Measurements from ENCODE around the gene TTC38. TPM values are rescaled to one million over a fixed set of nuclear protein-coding genes. Genes with fewer than 3 reads are reported as not detected.

TTC38 gene
- total RNA-seq, 2 experiments from 2014 or later: 5.2 to 5.8 TPM

GRCh38 chr22:46320716-46321386 is 53.0 kb downstream of the TTC38 start:
- CTCF ChIA-PET: interaction anchor here (1.5 kb wide), 1 partner anchor 10 kb away, joined by 4 read pairs; no protein-coding TSS in a partner anchor
- H3K9me3 Mint-ChIP-seq (ENCODE audit: low read depth): no peaks in the 10 kb centered on the region
- ATAC-seq (no peak), DNase-seq (no peak)
- H3K27me3 Mint-ChIP-seq: no peaks in the 10 kb centered on the region
- H3K4me3 Mint-ChIP-seq: no peak overlapping the region
- H3K27ac Mint-ChIP-seq: no peak overlapping the region
- no peaks in the 10 kb centered on the region for H3K4me1 Mint-ChIP-seq
- intact Hi-C loops (cut with DNase I, micrococcal nuclease): no loop called here
- POLR2A ChIA-PET: no interaction called here
- H3K36me3 Mint-ChIP-seq (ENCODE audit: low read depth): peaks cover 28% of the 10 kb centered on the region

DNA sequence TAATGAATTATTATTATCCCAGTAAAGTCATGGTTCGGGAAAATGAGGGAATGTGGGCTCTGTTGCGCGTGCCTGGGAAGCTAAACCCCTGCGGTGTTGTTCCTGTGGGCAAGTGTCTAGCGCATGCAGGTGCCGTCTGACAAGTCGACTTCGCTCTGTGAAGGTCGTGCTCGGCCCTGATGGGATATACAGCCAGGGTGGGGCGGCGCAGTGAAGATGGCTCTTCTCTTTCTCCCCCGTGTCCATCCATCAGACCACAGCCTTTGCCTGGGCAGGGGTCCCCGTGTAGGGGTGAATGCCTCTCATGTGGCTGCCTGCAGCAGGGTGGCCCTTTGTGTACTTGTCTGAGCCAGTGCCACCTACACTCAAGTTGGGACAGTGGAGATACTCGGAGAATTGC is 54.9 kb downstream of the TTC38 start:
- peaks cover 25% of the 10 kb centered on the region for H3K36me3 Mint-ChIP-seq (ENCODE audit: low read depth)
- CTCF ChIA-PET: no interaction called here
- H3K9me3 Mint-ChIP-seq (ENCODE audit: low read depth): no peaks in the 10 kb centered on the region
- no peak overlapping the region for H3K27ac Mint-ChIP-seq
- H3K27me3 Mint-ChIP-seq: no peaks in the 10 kb centered on the region
- DNase-seq (no peak), ATAC-seq (no peak)
- POLR2A ChIA-PET: no interaction called here
- no peak overlapping the region for H3K4me3 Mint-ChIP-seq
- no peaks in the 10 kb centered on the region for H3K4me1 Mint-ChIP-seq
- intact Hi-C loops (cut with DNase I, micrococcal nuclease): no loop called here

DNA sequence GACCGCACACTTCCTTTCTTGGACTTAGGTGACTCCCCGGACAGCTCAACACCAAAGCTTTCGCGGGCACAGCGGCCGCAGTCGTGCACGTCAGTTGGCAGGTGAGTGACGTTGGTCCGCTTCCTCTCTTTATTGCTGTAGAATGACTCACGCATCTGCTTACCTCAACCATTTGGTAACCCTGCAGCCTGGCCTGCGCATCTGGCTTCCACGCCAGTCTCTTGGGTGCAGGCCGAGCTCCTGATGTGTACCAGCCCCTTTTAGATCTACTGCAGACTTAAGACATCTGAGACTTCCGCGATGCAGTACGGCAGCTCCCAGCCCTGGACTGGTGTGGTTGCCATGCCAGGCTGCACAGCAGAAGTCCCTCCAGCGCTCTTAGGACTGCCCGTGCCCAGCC is 55.4 kb downstream of the TTC38 start:
- H3K27ac Mint-ChIP-seq: no peak overlapping the region

DNA sequence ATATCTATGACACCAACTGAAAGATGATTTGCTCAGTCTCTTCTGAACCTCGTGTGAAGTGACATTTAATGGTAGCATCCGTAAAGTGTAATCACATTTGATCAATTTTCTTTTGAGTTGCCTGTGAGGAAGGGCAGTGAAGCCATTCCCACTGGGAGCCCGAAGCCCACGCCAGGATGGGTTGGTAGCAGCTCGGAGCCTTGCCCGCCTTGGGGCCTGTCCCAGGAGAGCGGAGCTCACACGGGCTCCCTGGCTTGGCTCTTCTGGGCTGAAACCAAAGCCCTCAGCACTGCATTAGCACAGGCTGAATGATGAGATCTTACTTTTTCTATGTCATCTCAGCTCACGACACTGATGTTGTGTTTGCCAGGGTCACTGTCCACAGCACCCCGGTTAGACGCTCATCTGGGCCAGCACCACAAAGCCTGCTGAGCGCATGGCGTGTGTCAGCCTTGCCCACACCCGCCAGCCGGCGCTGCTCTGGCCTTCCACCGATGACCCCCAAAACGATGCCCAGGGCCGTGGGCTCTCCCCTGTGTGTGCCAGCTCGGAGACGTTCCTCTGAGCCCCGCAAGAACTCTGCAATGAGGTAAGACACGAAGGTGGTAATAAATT is 58.4 kb downstream of the TTC38 start:
- Mint-ChIP-seq H3K4me3 (no peak overlapping the region), H3K9me3 (ENCODE audit: low read depth) (no peaks in the 10 kb centered on the region), H3K4me1 (no peaks in the 10 kb centered on the region), H3K36me3 (ENCODE audit: low read depth) (peaks cover 33% of the 10 kb centered on the region), H3K27me3 (no peaks in the 10 kb centered on the region), H3K27ac (no peak overlapping the region)
- no peak for ATAC-seq
- ChIA-PET CTCF (no interaction called here), POLR2A (no interaction called here)
- intact Hi-C loops (cut with DNase I, micrococcal nuclease): no loop called here
- DNase-seq: no peak

More for the DNA sequence above, 55.4 kb downstream of the TTC38 start:
- Mint-ChIP-seq H3K4me1 (no peaks in the 10 kb centered on the region), H3K36me3 (ENCODE audit: low read depth) (peaks cover 25% of the 10 kb centered on the region), H3K27me3 (no peaks in the 10 kb centered on the region), H3K9me3 (ENCODE audit: low read depth) (no peaks in the 10 kb centered on the region), H3K4me3 (no peak overlapping the region)
- intact Hi-C loops (cut with DNase I, micrococcal nuclease): no loop called here
- POLR2A ChIA-PET: no interaction called here
- DNase-seq (no peak), ATAC-seq (no peak)
- CTCF ChIA-PET: no interaction called here

- Mint-ChIP-seq H3K27ac (no peak overlapping the region), H3K4me1 (no peaks in the 10 kb centered on the region), H3K4me3 (no peak overlapping the region), H3K36me3 (ENCODE audit: low read depth) (peaks cover 32% of the 10 kb centered on the region), H3K27me3 (no peaks in the 10 kb centered on the region), H3K9me3 (ENCODE audit: low read depth) (no peaks in the 10 kb centered on the region)
- ChIA-PET POLR2A (interaction anchor here (0.7 to 1.0 kb wide), 2 partner anchors 23 to 42 kb away, joined by 3 to 8 read pairs; no protein-coding TSS in a partner anchor), CTCF (no interaction called here)
- no peak for ATAC-seq
- intact Hi-C loops (cut with DNase I, micrococcal nuclease): no loop called here
- DNase-seq: no peak
Observed at GRCh38 chr22:46327691-46328465, 60.1 kb downstream of the TTC38 start.

- intact Hi-C loops (cut with DNase I, micrococcal nuclease): no loop called here
- ChIA-PET POLR2A (interaction anchor here (1.0 kb wide), 1 partner anchor 24 kb away, joined by 8 read pairs; no protein-coding TSS in a partner anchor), CTCF (interaction anchor here (1.4 kb wide), 1 partner anchor 11 kb away, joined by 4 read pairs; no protein-coding TSS in a partner anchor)
- Mint-ChIP-seq H3K36me3 (ENCODE audit: low read depth) (peaks cover 29% of the 10 kb centered on the region), H3K27me3 (no peaks in the 10 kb centered on the region), H3K4me3 (no peak overlapping the region), H3K4me1 (no peaks in the 10 kb centered on the region), H3K9me3 (ENCODE audit: low read depth) (no peaks in the 10 kb centered on the region), H3K27ac (no peak overlapping the region)
- no peak for ATAC-seq
- DNase-seq: no peak
Observed at GRCh38 chr22:46328797-46329196, 61.0 kb downstream of the TTC38 start.

GRCh38 chr22:46329616-46330015 is 61.8 kb downstream of the TTC38 start:
- Mint-ChIP-seq H3K27ac (no peak overlapping the region), H3K36me3 (ENCODE audit: low read depth) (peaks cover 24% of the 10 kb centered on the region)
- POLR2A ChIA-PET: no interaction called here

DNA sequence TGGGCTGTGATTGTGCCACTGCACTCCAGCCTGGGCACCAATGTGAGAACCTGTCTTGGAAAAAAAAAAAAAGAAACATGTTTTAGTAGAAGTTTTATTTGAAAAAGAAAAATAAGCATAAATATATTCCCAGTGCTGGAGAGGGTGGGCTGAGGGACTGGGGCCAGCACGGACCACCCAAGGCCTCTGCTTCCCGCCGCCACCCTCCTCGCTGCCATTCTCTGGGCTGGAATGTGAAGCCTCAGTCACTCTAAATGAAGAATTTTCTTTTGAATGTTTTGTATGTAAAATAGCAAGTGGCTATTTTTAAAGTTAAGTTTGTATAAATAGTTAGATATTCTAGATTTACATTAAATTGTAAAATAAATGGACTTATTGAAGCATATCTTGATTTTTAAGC is 62.6 kb downstream of the TTC38 start:
- intact Hi-C loops (cut with DNase I, micrococcal nuclease): no loop called here
- CTCF ChIA-PET: interaction anchor here (1.4 kb wide), 2 partner anchors 9 kb away, joined by 4 read pairs; no protein-coding TSS in a partner anchor

More at GRCh38 chr22:46329616-46330015, 61.8 kb downstream of the TTC38 start:
- Mint-ChIP-seq H3K4me3 (no peak overlapping the region), H3K27me3 (no peaks in the 10 kb centered on the region), H3K9me3 (ENCODE audit: low read depth) (no peaks in the 10 kb centered on the region), H3K4me1 (peaks cover 3% of the 10 kb centered on the region)
- ATAC-seq (no peak), DNase-seq (no peak)
- CTCF ChIA-PET: interaction anchor here (1.4 kb wide), 1 partner anchor 10 kb away, joined by 4 read pairs; no protein-coding TSS in a partner anchor
- intact Hi-C loops (cut with DNase I, micrococcal nuclease): no loop called here

GRCh38 chr22:46331496-46331895 is 63.7 kb downstream of the TTC38 start:
- CTCF ChIA-PET: interaction anchor here (0.6 to 1.4 kb wide), 2 partner anchors 10 to 232 kb away, joined by 3 to 4 read pairs; no protein-coding TSS in a partner anchor
- intact Hi-C loops (cut with DNase I, micrococcal nuclease): no loop called here

More for the DNA sequence above, 62.6 kb downstream of the TTC38 start:
- peaks cover 23% of the 10 kb centered on the region for H3K36me3 Mint-ChIP-seq (ENCODE audit: low read depth)
- DNase-seq (no peak), ATAC-seq (no peak)
- no peak overlapping the region for H3K27ac Mint-ChIP-seq
- H3K27me3 Mint-ChIP-seq: no peaks in the 10 kb centered on the region
- POLR2A ChIA-PET: no interaction called here
- H3K4me3 Mint-ChIP-seq: no peak overlapping the region
- peaks cover 4% of the 10 kb centered on the region for H3K4me1 Mint-ChIP-seq
- H3K9me3 Mint-ChIP-seq (ENCODE audit: low read depth): no peaks in the 10 kb centered on the region

GRCh38 chr22:46335201-46336118 is 67.7 kb downstream of the TTC38 start, which contains the start of gene TRMU:
TRMU (plus strand) TSS chr22:46335714; CDS start chr22:46335765, 51 bp downstream.
- intact Hi-C loops (cut with DNase I, micrococcal nuclease): loop anchor here (1.0 to 5.0 kb wide), 9 partner anchors 39 to 664 kb away; partner anchors contain the start of genes ATXN10 (in 1 of the 2), CDPF1 (in 1 of the 2), GTSE1 (in 1 of the 2) and PPARA (in 1 of the 2)
- POLR2A ChIA-PET: interaction anchor here (0.7 kb wide), 1 partner anchor 22 kb away, joined by 5 read pairs; no protein-coding TSS in a partner anchor

More at GRCh38 chr22:46331496-46331895, 63.7 kb downstream of the TTC38 start:
- DNase-seq (no peak), ATAC-seq (no peak)
- Mint-ChIP-seq H3K4me3 (no peak overlapping the region), H3K36me3 (ENCODE audit: low read depth) (peaks cover 22% of the 10 kb centered on the region), H3K4me1 (peaks cover 6% of the 10 kb centered on the region), H3K9me3 (ENCODE audit: low read depth) (no peaks in the 10 kb centered on the region), H3K27me3 (no peaks in the 10 kb centered on the region), H3K27ac (no peak overlapping the region)
- POLR2A ChIA-PET: interaction anchor here (0.7 kb wide), 1 partner anchor 21 kb away, joined by 3 read pairs; no protein-coding TSS in a partner anchor

More at GRCh38 chr22:46335201-46336118, 67.7 kb downstream of the TTC38 start, which contains the start of gene TRMU:
- H3K36me3 Mint-ChIP-seq (ENCODE audit: low read depth): peaks cover 40% of the 10 kb centered on the region
- H3K27ac Mint-ChIP-seq: peak within 1 kb of the TSS; percentile 94
- peak within 1 kb of the TSS; percentile 99 for H3K4me3 Mint-ChIP-seq
- H3K27me3 Mint-ChIP-seq: no peaks in the 10 kb centered on the region
- H3K4me1 Mint-ChIP-seq: peaks cover 35% of the 10 kb centered on the region
- CTCF ChIA-PET: interaction anchor here (1.6 to 2.2 kb wide), 2 partner anchors 32 to 329 kb away, joined by 4 to 8 read pairs; no protein-coding TSS in a partner anchor
- DNase-seq (peak; percentile 86), ATAC-seq (peak; percentile 89)
- H3K9me3 Mint-ChIP-seq (ENCODE audit: low read depth): no peaks in the 10 kb centered on the region
